Measurements from ENCODE around the gene ABCC1.

The ABCC1 gene

GRCh38 chr16:16121185-16121727, 171.8 kb downstream of the ABCC1 start:
- no peak for DNase-seq (ENCODE audit: low read depth)
- TF ChIP-seq CTCF (IDR thresholded peaks at IDR 0.05; ENCODE audit: low read depth, low read length, missing control alignments) = no peak
- no peak overlapping the region for H3K4me3 ChIP-seq (ENCODE audit: low read depth, low read length)

GRCh38 chr16:16122264-16122663, 172.8 kb downstream of the ABCC1 start:
- DNase-seq (ENCODE audit: low read depth) = no peak
- no peak for TF ChIP-seq CTCF (IDR thresholded peaks at IDR 0.05; ENCODE audit: low read depth, low read length, missing control alignments)
- no peak overlapping the region for H3K4me3 ChIP-seq (ENCODE audit: low read depth, low read length)

DNA sequence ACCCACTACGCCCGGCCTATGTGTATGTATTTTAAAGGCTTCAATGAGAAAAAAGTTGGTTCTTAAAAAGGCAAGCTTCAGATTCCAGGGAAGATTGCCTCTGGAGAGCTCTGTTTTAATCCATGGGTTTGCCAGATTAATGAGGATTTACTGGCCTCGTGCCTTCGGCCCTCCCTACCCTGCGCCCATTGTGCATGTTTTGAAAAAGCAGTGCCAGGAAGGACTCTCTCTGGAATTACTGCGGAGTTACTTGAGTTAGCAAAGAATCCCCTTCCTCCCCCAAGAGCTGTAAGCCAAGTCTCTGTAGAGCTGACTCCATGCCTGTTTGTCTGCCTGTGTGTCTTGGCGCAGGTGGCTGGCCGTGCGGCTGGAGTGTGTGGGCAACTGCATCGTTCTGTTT, 175.0 kb downstream of the ABCC1 start:
- no peak for DNase-seq (ENCODE audit: low read depth)
- H3K4me3 ChIP-seq (ENCODE audit: low read depth, low read length) = no peak overlapping the region
- TF ChIP-seq CTCF (IDR thresholded peaks at IDR 0.05; ENCODE audit: low read depth, low read length, missing control alignments) = no peak

DNA sequence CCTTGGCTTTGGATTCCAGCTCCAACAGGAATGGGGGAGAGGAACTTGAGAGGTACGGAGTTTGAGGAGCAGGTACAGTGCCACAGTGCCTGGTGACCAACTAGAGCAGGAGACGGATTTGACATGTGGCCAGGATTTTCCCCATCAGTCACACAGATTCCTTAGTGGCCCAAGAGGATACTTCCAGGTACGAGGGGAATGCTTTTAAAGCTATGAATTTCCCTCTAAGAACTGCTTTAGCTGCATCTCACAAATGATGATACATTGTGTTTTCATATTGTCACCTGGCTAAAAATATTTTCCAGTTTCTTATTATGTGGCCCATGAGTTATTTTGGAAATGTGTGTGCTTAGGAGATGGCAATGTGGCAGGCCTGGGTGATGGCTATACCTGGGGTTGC, 175.6 kb downstream of the ABCC1 start:
- no peak overlapping the region for H3K4me3 ChIP-seq (ENCODE audit: low read depth, low read length)
- no peak for DNase-seq (ENCODE audit: low read depth)
- TF ChIP-seq CTCF (IDR thresholded peaks at IDR 0.05; ENCODE audit: low read depth, low read length, missing control alignments) = no peak

DNA sequence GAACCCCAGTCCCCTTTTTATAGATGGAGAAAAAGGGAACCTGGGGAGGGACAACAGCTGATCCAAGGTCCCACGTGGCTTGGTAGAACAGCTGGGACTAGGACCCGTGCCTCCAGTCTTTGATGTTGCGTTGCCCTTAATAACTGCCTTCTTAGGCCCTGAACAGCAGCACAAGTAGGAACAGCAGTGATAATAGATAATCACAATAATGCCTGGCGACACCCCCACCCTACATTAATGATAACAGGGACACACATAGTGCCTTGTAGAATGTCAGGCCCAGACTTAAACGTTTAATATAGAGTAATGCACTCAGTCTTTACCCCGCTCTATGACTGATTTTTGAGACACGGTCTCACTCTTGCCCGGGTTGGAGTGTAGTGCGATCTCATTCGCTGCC, 177.5 kb downstream of the ABCC1 start:
- no peak for DNase-seq (ENCODE audit: low read depth)
- TF ChIP-seq CTCF (IDR thresholded peaks at IDR 0.05; ENCODE audit: low read depth, low read length, missing control alignments) = no peak

DNA sequence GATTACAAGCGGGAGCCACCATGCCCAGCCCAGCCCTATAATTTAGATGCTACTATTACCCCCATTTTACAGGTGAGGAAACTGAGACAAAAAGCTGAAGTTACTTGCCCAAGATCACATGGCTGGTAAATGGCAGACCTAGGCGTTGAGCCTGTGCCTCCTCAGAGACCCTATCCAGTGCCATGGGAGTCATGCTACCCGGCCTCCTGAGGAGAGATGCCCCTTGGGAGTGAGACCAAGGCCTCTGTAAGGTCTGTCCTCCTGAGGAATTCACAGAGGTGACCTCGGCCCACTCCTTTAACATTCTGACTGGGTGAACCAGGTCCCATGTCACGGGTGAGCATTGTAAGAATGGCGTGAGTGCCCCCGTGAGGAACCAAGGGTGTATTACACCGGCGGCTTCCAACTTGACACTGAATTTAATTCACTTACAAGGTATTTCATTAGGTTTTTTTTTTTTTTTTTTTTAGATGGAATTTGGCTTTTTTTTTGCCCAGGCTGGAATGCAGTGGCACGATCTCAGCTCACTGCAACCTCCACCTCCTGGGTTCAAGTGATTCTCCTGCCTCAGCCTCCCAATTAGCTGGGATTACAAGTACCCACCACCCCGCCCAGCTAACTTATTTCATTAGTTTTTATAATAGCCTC, 178.2 kb downstream of the ABCC1 start:
- H3K4me3 ChIP-seq (ENCODE audit: low read depth, low read length) = no peak overlapping the region
- peak; percentile 76 for TF ChIP-seq CTCF (IDR thresholded peaks at IDR 0.05; ENCODE audit: low read depth, low read length, missing control alignments)
- peak; percentile 29 for DNase-seq (ENCODE audit: low read depth)

More for the DNA sequence above, 177.5 kb downstream of the ABCC1 start:
- H3K4me3 ChIP-seq (ENCODE audit: low read depth, low read length) = no peak overlapping the region

- no peak for TF ChIP-seq CTCF (IDR thresholded peaks at IDR 0.05; ENCODE audit: low read depth, low read length, missing control alignments)
- no peak for DNase-seq (ENCODE audit: low read depth)
- H3K4me3 ChIP-seq (ENCODE audit: low read depth, low read length) = no peak overlapping the region
Observed at GRCh38 chr16:16131204-16131603, 181.8 kb downstream of the ABCC1 start.
